ENCODE data around the gene PACSIN2.
"Not testable (repeated sequence)": the region's sequence is repeated elsewhere in the genome, so short reads cannot be mapped to it uniquely, and the experiment has no call there.

Gene PACSIN2, protein sequence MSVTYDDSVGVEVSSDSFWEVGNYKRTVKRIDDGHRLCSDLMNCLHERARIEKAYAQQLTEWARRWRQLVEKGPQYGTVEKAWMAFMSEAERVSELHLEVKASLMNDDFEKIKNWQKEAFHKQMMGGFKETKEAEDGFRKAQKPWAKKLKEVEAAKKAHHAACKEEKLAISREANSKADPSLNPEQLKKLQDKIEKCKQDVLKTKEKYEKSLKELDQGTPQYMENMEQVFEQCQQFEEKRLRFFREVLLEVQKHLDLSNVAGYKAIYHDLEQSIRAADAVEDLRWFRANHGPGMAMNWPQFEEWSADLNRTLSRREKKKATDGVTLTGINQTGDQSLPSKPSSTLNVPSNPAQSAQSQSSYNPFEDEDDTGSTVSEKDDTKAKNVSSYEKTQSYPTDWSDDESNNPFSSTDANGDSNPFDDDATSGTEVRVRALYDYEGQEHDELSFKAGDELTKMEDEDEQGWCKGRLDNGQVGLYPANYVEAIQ

DNA sequence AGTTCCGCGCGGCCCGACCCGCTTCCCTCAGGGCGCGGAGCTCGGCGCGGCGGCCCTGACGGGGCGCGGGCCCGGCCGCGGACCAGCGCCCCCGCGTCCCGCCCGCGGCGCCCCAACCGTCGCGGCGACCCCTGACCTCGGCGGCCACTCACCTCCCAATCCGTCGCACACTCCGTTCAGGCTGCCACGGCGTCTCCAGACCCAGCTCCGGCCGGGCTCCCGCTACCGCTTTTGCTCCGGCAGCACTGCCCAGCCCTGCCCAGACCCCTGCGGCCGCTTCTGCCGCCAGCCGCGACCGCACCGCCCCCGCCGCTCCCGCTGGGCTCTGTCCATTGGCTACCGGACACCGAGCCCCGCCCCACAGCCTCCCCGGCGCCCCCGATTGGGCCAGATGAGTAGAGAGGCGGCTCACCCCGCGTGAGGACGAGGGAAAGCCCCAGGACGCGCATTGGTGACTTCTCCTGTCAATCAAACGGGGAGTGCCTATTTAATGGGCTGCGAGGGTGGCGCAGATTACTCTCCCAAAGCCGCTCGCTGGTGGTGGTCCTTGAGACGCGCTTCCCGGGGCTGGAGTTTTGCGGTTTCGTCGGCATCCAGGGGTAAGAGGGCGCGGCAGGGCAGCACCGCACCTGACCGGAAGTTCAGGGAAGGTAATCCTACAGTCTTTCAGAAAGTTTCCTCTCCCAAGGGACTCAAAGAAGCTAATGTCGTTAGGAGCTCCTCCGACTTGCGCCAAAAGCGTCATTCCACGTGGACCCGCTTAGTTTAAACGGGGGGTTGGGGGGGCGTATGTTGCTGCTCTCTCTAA is at the start of gene PACSIN2:
TSS of gene PACSIN2 (minus strand) at position 281 of the 808 bp plus-strand sequence. CDS start 103,069 bp downstream, outside the sequence.
- peak; percentile 96 for DNase-seq

- peak; percentile 11 for DNase-seq
Observed at GRCh38 chr22:43060183-43060582, 45.2 kb upstream of the PACSIN2 start.

DNA sequence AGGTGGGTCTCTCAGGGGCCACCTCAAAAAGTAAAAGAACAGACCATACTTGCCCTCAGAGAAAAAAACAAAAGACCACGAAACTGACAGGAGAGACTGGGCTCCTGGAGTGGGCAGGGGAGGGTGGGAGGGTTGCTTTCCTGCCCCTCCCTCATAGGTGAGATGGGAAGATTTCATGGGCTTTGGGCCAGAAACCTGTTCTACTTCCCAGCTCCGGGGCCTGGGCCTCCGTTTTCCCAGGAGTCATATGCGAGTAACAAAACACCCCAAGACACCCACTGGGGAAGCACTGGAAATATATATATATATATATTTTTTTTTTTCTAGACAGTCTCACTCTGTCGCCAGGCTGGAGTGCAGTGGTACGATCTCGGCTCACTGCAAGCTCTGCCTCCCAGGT is 42.7 kb upstream of the PACSIN2 start:
- no peak for DNase-seq

DNA sequence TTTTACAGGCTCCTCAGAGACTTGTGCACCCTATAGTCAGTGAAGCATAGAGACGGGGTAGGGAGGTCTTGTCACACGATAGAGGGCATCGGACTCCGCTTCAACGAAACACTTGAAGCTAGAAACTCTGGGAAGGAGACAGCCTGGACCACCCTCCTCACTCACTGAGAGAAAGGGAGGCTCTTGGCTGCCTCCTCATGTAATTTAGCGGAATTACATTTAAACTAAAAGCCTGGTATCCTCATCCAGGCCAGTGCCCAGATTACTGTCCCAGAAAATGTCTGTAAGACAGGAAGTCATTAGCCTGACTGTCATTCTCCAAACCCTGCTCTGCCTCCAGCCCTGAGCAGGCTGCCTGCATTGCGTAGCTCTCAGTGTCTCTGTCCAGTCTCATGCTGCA is 38.2 kb upstream of the PACSIN2 start:
- no peak for DNase-seq

GRCh38 chr22:43050995-43051394 is 36.0 kb upstream of the PACSIN2 start:
- no peak for DNase-seq

DNA sequence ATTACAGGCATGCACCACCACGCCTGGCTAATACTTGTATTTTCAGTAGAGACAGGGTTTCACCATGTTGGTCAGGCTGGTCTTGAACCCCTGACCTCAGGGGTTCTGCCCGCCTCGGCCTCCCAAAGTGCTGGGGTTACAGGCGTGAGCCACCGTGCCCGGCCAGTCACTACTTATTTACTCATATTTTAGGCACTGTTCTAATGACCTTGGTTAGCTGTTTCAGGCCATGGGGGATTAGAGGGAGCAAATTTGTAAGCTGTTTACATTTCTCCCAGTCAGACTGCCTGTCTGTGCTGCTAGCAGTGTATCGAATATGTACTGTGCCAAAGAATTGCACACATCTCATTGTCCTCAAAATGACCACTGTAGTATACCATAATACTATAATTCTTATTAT is 32.7 kb upstream of the PACSIN2 start:
- no peak for DNase-seq

GRCh38 chr22:43044290-43044712 is 29.4 kb upstream of the PACSIN2 start:
- DNase-seq, result peak; percentile 5

- peak; percentile 70 for DNase-seq
Observed at GRCh38 chr22:43042101-43042780, 27.3 kb upstream of the PACSIN2 start.

- DNase-seq, result peak; percentile 89
Observed at GRCh38 chr22:43039800-43040199, 24.9 kb upstream of the PACSIN2 start.

DNA sequence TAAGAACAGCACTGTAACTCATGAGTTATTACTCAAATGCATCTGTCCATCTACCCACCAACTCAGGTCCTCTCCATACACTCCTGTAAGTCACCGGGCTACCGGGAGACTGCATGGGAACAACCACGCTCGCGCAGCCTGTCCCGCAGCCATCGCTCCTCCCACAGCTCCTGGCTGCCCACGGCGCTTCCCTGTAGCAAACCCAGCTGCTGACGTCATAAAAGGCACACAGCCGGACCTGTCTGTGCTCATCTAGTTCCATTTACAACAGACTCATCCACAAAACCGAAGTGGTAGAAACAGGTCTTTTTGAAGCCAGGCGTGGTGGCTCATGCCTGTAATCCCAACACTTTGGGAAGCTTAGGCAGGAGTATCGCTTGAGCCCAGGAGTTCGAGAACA is 23.4 kb upstream of the PACSIN2 start:
- no peak for DNase-seq

GRCh38 chr22:43036282-43036829 is 21.4 kb upstream of the PACSIN2 start:
- no peak for DNase-seq

GRCh38 chr22:43035250-43035649 is 20.3 kb upstream of the PACSIN2 start:
- no peak for DNase-seq

DNA sequence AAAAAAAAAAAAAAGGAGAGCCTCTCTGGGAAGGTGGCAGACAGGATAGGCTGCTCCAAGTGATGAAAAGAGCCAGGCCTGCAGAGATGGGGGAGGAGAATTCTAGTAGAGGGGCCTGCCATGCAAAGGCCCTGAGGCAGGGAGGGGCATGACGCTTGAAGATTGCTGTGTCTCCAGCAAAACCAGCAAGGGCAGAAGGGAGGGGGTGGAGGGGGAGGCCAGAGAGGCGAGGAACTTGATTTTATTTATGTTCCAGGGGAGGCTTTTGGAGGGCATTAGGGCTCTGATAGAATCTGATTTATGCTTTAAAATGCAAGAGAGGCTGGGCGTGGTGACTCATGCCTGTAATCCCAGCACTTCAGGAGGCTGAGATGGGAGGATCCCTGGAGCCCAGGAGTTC is 16.7 kb upstream of the PACSIN2 start:
- no peak for DNase-seq

GRCh38 chr22:43018615-43019014 is 3.7 kb upstream of the PACSIN2 start:
- DNase-seq, result no peak

- no peak for DNase-seq
Observed at GRCh38 chr22:43017525-43018460, 2.8 kb upstream of the PACSIN2 start.

- not testable (repeated sequence) for DNase-seq
Observed at GRCh38 chr22:43016150-43016549, 1.2 kb upstream of the PACSIN2 start.

- DNase-seq, result peak; percentile 35
Observed at GRCh38 chr22:43015677-43016042, 711 bp upstream of the PACSIN2 start.

GRCh38 chr22:43014316-43014868 is 557 bp downstream of the PACSIN2 start:
- DNase-seq, result peak; percentile 34

- DNase-seq, result no peak
Observed at GRCh38 chr22:43013355-43014315, 1.3 kb downstream of the PACSIN2 start.

DNA sequence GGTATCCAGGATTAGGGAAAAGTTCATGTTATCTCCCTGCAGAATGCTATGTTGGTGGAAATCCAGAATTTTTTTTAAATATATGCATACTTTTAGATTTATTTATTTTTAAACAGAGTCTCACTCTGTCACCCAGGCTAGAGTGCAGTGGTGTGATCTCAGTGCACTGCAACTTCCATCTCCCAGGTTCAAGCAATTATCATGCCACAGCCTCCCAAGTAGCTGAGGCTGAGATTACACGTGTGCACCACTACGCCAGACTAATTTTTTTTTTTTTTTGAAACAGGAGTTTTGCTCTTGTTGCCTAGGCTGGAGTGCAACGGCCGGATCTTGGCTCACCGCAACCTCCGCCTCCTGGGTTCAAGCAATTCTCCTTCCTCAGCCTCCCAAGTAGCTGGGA is 2.6 kb downstream of the PACSIN2 start:
- no peak for DNase-seq

Measured in NCI-H146 (cell line).